NK-92 (cell line): ENCODE results near the gene MATN3.

ENCODE experiments used
- DNase-seq: peaks from one replicate; lab custom pipeline; 2025; ENCODE audit not compliant: unreplicated experiment; lab: John Stamatoyannopoulos, UW

Gene MATN3

GRCh38 chr2:20008703-20009102 lies 3.8 kb downstream of the MATN3 start:
- DNase-seq = no peak

GRCh38 chr2:20005891-20006470 lies 6.5 kb downstream of the MATN3 start:
- no peak for DNase-seq

GRCh38 chr2:20005067-20005627 lies 7.3 kb downstream of the MATN3 start:
- no peak for DNase-seq

DNA sequence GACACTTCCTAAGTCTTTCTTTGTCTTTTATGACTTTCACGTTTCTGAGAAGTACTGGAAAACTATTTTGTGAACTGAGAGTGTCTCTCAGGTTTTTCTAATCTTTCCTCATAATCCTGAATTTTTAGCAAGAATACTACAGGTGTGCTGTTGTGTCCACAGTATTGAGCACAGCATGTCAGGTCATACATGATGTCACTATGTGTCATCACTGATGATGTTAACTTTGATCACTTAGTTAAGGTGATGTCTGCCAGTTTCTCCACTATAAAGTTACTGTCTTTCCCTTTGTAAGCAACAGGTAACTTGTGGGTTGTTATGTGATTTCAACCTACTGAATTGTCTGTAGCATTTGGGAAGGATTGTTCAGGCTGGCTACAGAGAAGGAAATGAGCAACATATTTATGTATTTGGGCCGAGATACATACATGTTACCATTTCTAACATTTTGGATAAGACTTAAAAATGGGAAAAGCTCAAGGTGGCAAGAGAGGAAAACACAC lies 11.1 kb downstream of the MATN3 start:
- DNase-seq = no peak

DNA sequence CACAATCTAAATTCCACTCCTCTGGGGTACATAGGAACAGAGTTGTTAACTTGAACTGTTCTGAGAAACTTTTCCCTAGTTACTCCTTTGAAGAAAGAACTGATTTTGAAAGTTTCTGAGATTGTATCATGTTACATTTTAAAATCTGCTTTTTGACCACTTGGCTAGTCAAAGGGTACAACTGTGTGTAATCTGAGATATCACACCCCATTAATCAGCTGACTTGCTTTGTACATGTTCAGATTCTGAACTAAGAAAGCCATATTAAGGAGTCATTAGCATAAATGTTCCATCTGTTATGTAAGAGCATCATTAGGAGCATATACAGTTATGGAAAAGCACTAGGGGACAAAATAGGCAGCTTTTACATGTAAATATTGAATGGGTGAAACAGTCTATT lies 18.7 kb downstream of the MATN3 start:
- no peak for DNase-seq

DNA sequence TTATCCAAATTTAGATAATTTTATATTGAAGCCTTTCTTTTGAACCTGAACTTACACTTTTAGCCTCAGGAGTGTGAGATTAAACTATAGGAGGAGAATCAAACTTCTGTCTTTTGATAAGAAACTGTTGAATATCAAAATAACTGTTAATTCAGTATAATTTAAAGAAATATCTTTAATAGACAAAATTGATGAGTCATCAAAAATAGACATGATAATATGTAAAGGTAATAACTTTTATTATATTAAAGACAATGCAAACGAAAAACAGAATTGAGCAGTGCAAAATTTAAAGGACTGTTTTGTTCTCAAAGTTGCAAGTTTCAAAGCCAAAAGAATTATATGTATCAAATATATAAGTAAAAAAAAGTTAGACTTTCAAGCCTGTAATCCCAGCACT lies 20.6 kb downstream of the MATN3 start:
- no peak for DNase-seq

GRCh38 chr2:19990416-19990728 lies 22.1 kb downstream of the MATN3 start:
- DNase-seq = no peak

- peak; percentile 16 for DNase-seq
Measured at GRCh38 chr2:19989667-19990415, 22.6 kb downstream of the MATN3 start, which contains the start of gene WDR35. TSS of gene WDR35 (minus strand) at chr2:19990105. CDS start at chr2:19990015, 90 bp downstream.

- no peak for DNase-seq
Measured at GRCh38 chr2:19989342-19989666, 23.2 kb downstream of the MATN3 start.

- DNase-seq = no peak
Measured at GRCh38 chr2:19988600-19988999, 23.9 kb downstream of the MATN3 start.

- no peak for DNase-seq
Measured at GRCh38 chr2:19987936-19988335, 24.5 kb downstream of the MATN3 start.

GRCh38 chr2:19982268-19982667 lies 30.2 kb downstream of the MATN3 start:
- no peak for DNase-seq

DNA sequence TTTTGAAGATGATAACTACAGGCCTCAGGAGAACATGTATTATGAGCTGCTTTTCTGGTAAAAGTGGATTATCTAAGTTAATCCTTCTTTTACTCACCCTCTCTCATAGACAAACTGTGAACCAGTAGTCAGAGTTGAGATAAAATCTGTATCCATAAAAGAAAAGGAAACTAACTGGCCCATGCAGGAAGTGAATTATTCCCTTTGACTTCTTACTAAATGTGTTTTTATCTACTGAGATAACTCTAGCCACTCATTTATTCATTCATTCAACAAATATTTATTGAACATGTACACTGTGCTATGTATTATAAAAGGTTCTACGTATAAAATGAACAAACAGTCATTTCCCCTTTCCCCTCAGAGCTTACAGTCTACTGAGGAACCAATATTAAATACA lies 32.5 kb downstream of the MATN3 start:
- no peak for DNase-seq

DNA sequence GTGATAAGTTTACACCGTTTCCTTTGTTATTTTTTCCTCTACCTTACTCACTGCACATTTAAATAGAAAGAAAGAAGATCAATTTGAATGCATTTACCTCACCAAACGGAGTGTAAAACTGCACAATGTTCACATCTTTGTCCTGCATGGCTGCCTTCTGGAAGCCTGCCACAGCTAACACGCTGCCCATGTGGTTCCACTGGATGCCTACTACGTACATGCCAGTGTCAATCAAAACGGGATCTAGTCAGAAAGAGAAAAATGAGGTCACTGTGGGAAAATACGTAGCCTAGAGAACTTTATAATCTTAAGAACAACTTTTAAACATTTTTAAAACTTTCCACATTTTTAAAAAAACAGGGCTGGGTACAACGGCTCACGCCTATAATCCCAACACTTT lies 39.0 kb downstream of the MATN3 start:
- DNase-seq = no peak

DNA sequence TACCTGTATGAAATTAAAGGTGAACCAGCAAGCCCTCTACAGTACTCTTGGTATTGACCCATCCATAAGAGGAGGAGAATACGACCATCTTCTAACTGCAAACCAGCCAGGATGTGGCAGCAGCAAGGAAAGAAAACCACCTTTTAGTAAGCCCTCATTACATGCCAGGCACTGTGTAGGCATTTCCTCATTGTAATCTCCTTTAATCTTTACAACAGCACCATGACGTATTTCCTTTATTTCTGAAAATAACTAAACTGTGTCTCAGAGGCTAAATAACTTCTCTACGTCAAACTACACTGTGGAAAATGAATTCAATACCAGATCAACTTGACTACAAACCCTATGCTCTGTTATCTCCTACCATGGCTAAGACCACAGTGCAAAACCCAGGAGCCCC lies 40.8 kb downstream of the MATN3 start:
- DNase-seq = no peak

DNA sequence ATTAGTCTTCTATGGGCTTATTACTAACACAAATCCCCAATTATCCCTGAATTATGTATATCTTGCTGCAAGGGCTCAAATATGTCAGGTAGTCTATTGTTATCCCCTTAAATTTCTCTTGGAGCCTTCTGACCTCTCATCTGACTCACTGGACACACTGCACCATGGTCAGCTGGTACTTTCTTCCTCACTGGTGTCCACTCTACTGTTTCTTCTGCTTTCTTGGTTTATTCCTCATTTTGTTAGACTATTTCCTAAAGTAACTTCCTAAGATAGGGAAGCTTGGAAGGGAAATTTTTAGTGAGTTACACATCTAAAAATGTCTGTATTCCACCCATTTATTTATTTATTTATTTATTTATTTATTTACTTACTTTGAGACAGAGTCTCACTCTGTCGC lies 49.1 kb downstream of the MATN3 start:
- no peak for DNase-seq

DNA sequence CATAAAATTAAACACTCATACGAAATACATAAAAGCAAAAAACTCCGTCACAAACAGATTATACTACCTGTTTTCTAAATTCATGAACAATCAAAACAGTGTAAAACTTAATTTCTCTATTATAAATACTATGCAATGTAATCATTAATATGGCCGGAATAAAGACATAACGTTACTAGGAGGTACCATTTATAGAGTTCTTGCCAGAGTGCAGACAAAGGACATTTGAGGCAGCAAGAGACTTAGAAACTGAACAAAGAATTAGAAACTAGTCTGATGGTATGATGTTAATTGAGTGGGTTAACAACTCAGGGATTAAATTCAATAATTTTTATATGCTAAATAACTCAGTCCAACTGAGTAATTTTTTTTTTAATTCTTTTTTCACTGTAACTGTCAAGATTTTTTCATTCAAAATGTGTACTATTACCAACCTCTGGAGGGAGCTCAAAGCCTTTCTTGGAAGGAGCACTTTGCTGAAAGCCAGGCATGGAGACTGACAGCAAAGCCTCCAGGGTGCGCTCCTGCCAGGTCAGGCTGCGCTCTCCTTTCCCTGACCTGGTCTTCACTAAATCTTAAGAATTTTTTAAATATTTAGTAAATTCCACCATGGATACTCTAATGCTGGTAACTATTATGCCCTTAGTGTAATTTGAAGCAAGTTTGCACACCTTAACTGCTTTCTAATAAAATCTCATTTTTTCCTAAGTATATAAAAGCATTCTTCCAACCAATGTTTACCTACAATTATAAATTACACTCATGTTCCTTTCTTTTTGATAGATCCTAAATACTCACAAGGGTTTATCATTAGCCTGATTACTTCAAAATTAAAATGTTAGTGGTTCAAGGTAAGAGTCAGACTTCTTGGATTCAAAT lies 56.7 kb downstream of the MATN3 start:
- DNase-seq = no peak

DNA sequence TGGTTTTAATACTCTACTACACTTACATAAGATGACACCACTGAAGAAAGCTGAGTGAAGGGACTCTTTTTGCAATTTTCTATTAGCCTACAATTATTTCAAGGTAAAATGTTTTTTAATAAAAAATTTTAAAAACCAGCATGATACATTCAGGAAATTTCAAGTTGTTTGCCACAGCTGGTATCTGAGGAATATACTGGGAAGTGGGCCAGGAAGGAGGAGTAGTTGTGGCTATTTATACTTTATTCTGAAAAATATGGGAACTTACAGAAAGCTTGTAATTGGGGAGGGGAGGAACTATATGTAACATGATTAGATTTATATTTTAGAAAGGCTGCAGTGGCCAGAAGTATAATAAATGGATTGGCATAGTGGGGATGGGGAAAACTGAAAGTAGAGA lies 63.4 kb downstream of the MATN3 start:
- no peak for DNase-seq

GRCh38 chr2:19947184-19947940 lies 65.1 kb downstream of the MATN3 start:
- no peak for DNase-seq

DNA sequence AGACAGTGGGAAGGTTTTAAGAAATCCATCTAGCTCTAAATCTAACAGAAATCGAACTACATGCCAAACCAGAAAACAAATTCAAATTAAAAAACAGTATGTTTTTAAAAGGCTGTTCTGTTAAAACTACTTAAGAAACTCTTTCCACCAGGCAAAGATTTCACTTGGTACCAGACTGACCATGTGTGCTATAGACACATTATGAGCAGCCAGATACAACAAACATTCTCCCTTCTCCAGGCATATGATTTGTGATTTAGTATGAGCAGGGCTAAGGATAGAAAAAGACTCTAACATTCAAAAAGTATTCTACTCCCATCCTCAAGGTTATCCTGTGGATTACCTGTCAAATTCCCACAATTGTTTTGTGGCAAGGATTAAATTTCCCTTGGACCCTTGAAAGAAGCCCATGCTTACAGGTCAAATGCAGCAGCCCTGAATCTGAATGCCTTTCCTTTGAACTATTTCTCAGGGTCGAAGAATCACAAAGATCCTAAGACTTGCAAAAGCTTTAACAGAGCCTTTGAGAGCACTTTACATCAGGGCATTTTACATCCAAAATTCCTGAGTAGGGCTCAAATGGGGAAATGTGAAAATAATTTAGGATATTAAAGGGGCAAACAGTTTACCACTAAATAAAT lies 68.1 kb downstream of the MATN3 start:
- DNase-seq = no peak
